ENCODE data around the gene RGS4.

RGS4 gene

DNA sequence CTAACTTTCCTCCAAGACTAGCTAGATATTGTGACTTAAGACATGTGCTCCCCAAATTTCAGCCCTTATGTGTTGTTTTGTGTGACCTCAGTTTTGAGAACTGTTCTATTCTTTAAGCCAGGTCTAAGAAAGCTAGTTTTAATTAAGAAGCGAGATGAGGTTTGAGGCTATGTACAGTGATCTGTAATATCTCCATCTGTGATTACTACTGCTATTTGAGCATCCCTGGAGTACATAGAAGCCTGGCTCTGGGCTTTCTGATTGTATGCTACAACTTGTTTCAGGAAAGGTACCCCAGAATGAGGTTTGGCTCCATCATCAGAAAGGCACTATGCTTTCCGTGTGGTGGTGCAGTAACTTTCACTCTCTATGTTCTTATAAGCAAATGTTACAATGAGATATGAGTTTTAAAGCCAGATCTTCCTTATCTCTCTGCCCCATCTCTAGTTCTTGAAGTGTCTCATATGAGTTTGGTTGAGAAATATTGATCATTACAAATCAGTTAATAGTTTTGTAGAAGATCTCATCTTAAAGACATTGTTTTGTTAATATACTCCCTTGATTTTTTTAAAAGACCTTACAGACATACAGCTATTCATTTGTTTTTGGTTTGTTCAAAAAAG lies 605 bp downstream of the RGS4 start:
- Mint-ChIP-seq H3K9me3 (no peaks in the 10 kb centered on the region), H3K4me3 (peak overlapping the region; percentile 90), H3K36me3 (ENCODE audit: low read depth) (peaks cover 24% of the 10 kb centered on the region), H3K4me1 (peaks cover 77% of the 10 kb centered on the region), H3K27ac (peak overlapping the region; percentile 31), H3K27me3 (ENCODE audit: low read depth, poor library complexity) (peaks cover 8% of the 10 kb centered on the region)
- TF ChIP-seq, protein P1, sequence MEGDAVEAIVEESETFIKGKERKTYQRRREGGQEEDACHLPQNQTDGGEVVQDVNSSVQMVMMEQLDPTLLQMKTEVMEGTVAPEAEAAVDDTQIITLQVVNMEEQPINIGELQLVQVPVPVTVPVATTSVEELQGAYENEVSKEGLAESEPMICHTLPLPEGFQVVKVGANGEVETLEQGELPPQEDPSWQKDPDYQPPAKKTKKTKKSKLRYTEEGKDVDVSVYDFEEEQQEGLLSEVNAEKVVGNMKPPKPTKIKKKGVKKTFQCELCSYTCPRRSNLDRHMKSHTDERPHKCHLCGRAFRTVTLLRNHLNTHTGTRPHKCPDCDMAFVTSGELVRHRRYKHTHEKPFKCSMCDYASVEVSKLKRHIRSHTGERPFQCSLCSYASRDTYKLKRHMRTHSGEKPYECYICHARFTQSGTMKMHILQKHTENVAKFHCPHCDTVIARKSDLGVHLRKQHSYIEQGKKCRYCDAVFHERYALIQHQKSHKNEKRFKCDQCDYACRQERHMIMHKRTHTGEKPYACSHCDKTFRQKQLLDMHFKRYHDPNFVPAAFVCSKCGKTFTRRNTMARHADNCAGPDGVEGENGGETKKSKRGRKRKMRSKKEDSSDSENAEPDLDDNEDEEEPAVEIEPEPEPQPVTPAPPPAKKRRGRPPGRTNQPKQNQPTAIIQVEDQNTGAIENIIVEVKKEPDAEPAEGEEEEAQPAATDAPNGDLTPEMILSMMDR (IDR thresholded peaks at IDR 0.05): no peak
- no peak for DNase-seq

DNA sequence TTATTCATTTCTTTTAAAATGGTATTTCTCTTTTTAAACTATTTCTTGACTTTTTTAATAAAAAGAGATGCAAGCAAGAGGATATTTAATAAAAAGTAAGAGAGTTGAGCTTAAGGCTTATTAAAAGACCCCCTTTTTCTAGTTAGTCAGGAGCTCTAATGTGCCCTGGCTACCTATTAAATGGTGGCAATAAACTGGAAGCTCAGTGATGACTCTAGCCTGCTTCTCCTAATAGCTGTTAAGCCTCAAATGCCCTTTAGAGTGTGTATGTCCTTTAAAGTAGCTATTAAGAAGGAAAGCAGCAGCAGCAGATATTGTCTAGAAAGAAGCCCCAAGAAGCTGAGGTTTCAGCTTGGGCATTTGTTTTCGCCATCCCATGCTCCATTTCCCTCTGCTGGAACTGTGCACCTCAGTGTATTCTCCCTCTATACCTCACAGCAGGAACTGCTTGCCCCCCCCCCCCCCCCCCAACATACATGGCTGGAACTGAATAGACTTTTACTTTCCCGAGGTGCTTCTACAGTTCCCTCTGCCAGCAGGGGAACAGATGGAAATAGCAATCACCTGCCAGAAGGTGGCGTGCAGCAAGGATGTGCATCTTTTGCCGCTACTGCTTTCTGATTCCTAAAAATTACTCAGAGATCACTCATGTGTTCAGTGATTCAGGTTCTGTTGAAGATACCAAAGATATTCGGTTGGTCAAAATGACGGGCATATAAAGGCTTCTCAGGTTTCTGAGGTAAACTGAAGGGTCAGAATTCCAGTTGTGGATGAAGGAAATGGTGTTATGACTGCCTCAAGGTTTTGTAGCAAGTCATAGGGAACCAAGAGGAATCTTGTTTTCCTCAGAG lies 2.5 kb downstream of the RGS4 start:
- no peaks in the 10 kb centered on the region for H3K9me3 Mint-ChIP-seq
- H3K4me1 Mint-ChIP-seq: peaks cover 59% of the 10 kb centered on the region
- H3K27me3 Mint-ChIP-seq (ENCODE audit: low read depth, poor library complexity): peaks cover 8% of the 10 kb centered on the region
- TF ChIP-seq, protein P1 (IDR thresholded peaks at IDR 0.05): peak; percentile 57
- H3K4me3 Mint-ChIP-seq: peak overlapping the region; percentile 90
- no peak overlapping the region for H3K27ac Mint-ChIP-seq
- peak; percentile 69 for DNase-seq
- peaks cover 30% of the 10 kb centered on the region for H3K36me3 Mint-ChIP-seq (ENCODE audit: low read depth)

DNA sequence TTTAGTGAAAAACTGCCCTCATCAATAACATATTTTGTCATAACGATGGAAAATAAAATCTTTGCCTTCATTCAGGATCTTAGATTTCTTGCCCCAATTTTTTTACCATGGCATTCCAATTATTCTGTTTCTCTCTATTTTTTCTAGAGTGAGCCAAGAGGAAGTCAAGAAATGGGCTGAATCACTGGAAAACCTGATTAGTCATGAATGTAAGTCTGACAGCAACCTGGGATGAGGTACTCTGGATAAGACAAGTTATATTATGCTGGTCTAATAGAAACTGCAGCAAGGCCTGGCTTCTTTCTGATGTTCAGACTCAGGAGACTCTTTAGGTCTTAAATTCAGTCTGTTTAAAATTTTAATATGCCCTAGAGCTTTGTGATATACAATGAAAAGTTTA lies 3.5 kb downstream of the RGS4 start:
- Mint-ChIP-seq H3K9me3 (peaks cover 1% of the 10 kb centered on the region), H3K27me3 (ENCODE audit: low read depth, poor library complexity) (peaks cover 8% of the 10 kb centered on the region), H3K4me3 (peak overlapping the region; percentile 90), H3K36me3 (ENCODE audit: low read depth) (peaks cover 30% of the 10 kb centered on the region), H3K27ac (no peak overlapping the region), H3K4me1 (peaks cover 49% of the 10 kb centered on the region)
- TF ChIP-seq, protein P1 (IDR thresholded peaks at IDR 0.05): no peak
- no peak for DNase-seq

DNA sequence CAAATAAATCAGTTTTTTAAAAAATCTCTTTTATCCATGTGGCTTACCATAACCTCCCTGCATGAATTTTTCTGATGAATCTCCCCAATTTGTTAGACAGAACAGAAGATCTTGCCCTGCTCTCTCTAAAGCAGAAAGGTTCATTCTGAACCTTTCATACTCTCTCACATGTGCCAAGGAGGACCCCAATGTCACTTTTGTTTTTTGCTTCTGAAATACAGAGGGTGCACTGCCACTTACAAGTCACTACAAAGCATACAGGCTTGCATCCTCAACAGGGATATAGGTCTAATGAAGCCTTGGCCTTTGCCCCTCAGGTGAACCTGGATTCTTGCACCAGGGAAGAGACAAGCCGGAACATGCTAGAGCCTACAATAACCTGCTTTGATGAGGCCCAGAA lies 4.8 kb downstream of the RGS4 start:
- Mint-ChIP-seq H3K36me3 (ENCODE audit: low read depth) (peaks cover 30% of the 10 kb centered on the region), H3K4me3 (no peak overlapping the region)

DNA sequence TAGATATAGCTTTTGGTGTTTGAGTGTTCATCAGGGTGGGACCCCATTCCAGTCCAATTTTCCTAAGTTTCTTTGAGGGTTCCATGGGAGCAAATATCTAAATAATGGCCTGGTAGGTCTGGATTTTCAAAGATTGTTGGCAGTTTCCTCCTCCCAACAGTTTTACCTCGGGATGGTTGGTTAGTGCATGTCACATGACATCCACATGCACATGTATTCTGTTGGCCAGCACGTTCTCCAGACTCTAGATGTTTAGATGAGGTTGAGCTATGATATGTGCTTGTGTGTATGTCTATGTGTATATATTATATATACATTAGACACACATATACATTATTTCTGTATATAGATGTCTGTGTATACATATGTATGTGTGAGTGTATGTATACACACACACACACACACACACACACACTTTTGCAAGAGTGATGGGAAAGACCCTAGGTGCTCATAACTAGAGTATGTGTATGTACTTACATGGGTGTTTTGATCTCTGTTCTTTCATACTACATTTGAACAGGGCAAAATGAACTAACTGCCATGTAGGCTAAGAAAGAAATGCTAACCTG lies 5.6 kb downstream of the RGS4 start:
- H3K36me3 Mint-ChIP-seq (ENCODE audit: low read depth): peaks cover 30% of the 10 kb centered on the region
- no peak overlapping the region for H3K4me3 Mint-ChIP-seq
- peaks cover 9% of the 10 kb centered on the region for H3K9me3 Mint-ChIP-seq
- TF ChIP-seq, protein P1 (IDR thresholded peaks at IDR 0.05): no peak
- no peak overlapping the region for H3K27ac Mint-ChIP-seq
- peaks cover 8% of the 10 kb centered on the region for H3K27me3 Mint-ChIP-seq (ENCODE audit: low read depth, poor library complexity)
- peaks cover 27% of the 10 kb centered on the region for H3K4me1 Mint-ChIP-seq
- DNase-seq: no peak

More for the DNA sequence above, 4.8 kb downstream of the RGS4 start:
- H3K4me1 Mint-ChIP-seq: peaks cover 35% of the 10 kb centered on the region
- H3K27ac Mint-ChIP-seq: no peak overlapping the region
- TF ChIP-seq, protein P1 (IDR thresholded peaks at IDR 0.05): no peak
- DNase-seq: no peak
- H3K9me3 Mint-ChIP-seq: peaks cover 9% of the 10 kb centered on the region
- peaks cover 8% of the 10 kb centered on the region for H3K27me3 Mint-ChIP-seq (ENCODE audit: low read depth, poor library complexity)
